Measurements from ENCODE around the gene SOS1. TPM values are rescaled to one million over a fixed set of nuclear protein-coding genes. Genes with fewer than 3 reads are reported as not detected.

The SOS1 gene
- total and polyA plus RNA-seq, 2 experiments from 2014 or later = 15.3 to 31.6 TPM

DNA sequence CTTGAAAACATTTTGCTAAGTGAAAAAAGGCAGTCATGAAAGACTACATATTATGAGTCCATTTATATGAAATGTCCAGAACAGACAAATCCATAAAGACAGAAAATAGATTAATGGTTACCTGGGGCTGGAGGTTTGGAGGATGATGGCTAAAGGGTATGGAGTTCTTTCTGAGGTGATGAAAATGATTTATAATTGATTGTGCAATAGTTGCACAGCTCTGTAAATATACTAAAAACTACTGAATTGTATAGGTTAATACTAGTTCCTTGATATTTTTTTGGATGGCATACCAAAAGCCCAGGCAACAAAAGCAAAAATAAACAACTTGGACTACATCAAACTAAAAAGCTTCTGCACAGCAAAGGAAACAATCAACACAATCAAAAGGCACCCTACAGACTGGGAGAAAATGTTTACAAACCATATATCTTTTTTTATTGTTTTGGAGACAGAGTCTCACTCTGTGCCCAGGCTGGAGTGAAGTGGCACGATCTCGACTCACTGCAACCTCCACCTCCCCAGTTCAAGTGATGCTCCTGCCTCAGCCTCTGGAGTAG, 21.5 kb downstream of the SOS1 start:
- H3K4me3 ChIP-seq = no peak overlapping the region
- no peak for DNase-seq (ENCODE audit: low read depth in 1 of 2, low spot score in 1 of 2)
- H3K36me3 ChIP-seq = no peaks in the 10 kb centered on the region
- H3K9me3 ChIP-seq (ENCODE audit: low read depth) = no peaks in the 10 kb centered on the region
- H3K4me1 ChIP-seq (ENCODE audit: low read depth) = no peaks in the 10 kb centered on the region
- no peak for TF ChIP-seq CTCF (IDR thresholded peaks at IDR 0.05; ENCODE audit: low read depth, low read length)
- H3K27ac ChIP-seq = no peak overlapping the region
- no peaks in the 10 kb centered on the region for H3K27me3 ChIP-seq

DNA sequence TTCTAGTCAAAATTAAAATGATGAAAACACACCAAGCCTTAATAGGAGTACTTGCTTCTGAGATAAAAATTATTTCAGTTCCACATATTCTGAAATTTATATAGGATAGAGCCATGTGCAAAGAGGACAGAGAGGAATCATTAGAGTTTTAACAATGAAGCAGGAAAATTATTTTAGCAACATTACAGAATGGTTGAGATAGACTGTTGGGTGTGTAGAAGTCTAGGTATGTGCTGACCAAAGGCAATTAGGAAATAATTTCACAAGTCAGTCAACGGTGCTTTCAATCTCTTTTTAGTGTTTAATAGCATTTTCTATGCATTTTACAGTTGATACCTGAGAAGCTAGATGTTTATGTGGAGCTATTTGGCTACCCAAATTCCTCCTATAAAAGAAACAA, 25.2 kb downstream of the SOS1 start:
- H3K27ac ChIP-seq = no peak overlapping the region
- TF ChIP-seq CTCF (IDR thresholded peaks at IDR 0.05; ENCODE audit: low read depth, low read length) = no peak
- H3K9me3 ChIP-seq (ENCODE audit: low read depth) = no peaks in the 10 kb centered on the region
- peaks cover 10% of the 10 kb centered on the region for H3K4me1 ChIP-seq (ENCODE audit: low read depth)
- no peaks in the 10 kb centered on the region for H3K27me3 ChIP-seq
- H3K4me3 ChIP-seq = no peak overlapping the region
- no peaks in the 10 kb centered on the region for H3K36me3 ChIP-seq
- DNase-seq (ENCODE audit: low read depth in 1 of 2, low spot score in 1 of 2) = no peak

- no peaks in the 10 kb centered on the region for H3K9me3 ChIP-seq (ENCODE audit: low read depth)
- DNase-seq (ENCODE audit: low read depth in 1 of 2, low spot score in 1 of 2) = peak in 1 of 2 donors; percentile 68
- no peak overlapping the region for H3K4me3 ChIP-seq
- no peak overlapping the region for H3K27ac ChIP-seq
- H3K36me3 ChIP-seq = no peaks in the 10 kb centered on the region
- TF ChIP-seq CTCF (IDR thresholded peaks at IDR 0.05; ENCODE audit: low read depth, low read length) = no peak
- peaks cover 10% of the 10 kb centered on the region for H3K4me1 ChIP-seq (ENCODE audit: low read depth)
- no peaks in the 10 kb centered on the region for H3K27me3 ChIP-seq
These were observed 26.0 kb downstream of the SOS1 start for GRCh38 chr2:39094717-39095363.

GRCh38 chr2:39093218-39093898, 27.5 kb downstream of the SOS1 start:
- DNase-seq (ENCODE audit: low read depth in 1 of 2, low spot score in 1 of 2) = no peak
- Histone ChIP-seq H3K27ac (no peak overlapping the region), H3K36me3 (no peaks in the 10 kb centered on the region), H3K4me3 (no peak overlapping the region), H3K9me3 (ENCODE audit: low read depth) (no peaks in the 10 kb centered on the region), H3K4me1 (ENCODE audit: low read depth) (peaks cover 10% of the 10 kb centered on the region), H3K27me3 (no peaks in the 10 kb centered on the region)
- TF ChIP-seq CTCF (IDR thresholded peaks at IDR 0.05; ENCODE audit: low read depth, low read length) = no peak

DNA sequence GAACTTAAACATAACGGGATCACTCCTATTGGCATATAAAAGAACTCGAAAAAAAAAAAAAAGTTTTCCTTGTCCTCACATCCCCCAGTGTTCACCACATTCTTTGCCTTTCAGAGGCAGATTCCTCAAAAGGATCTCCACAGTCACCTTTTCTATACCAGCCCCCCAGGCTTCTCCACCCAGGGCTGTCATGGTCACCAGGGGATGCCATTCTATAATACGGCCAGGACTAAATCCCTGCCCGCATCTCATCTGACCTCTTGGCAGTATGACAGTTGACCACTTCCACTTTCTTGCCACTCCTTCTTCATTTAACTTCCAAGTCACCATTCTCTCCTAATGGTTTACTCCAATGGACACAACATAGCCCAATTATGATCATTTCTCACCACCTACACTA, 29.3 kb downstream of the SOS1 start:
- no peak for DNase-seq (ENCODE audit: low read depth in 1 of 2, low spot score in 1 of 2)
- Histone ChIP-seq H3K4me1 (ENCODE audit: low read depth) (peaks cover 10% of the 10 kb centered on the region), H3K9me3 (ENCODE audit: low read depth) (no peaks in the 10 kb centered on the region), H3K27me3 (no peaks in the 10 kb centered on the region), H3K27ac (no peak overlapping the region), H3K36me3 (no peaks in the 10 kb centered on the region), H3K4me3 (no peak overlapping the region)
- TF ChIP-seq CTCF (IDR thresholded peaks at IDR 0.05; ENCODE audit: low read depth, low read length) = no peak

All from cardiac muscle cell (in vitro differentiated cells and primary cell).